HUES6 (cell line): ENCODE results near the gene TPRN.

Experiments used
- H3K27ac ChIP-seq: 2 replicates; pipeline ENCODE4 v1.7.0; 2013; ENCODE audit warnings: low read depth, mild to moderate bottlenecking, low read length, inconsistent platforms
- H3K27me3 ChIP-seq: 2 replicates; pipeline ENCODE4 v1.6.1; 2013; ENCODE audit warnings: low read length; ENCODE audit not compliant: control insufficient read depth, insufficient read depth
- H3K36me3 ChIP-seq: 2 replicates; pipeline ENCODE4 v1.6.1; 2013; ENCODE audit warnings: low read length; ENCODE audit not compliant: control insufficient read depth, insufficient read depth
- H3K4me1 ChIP-seq: 2 replicates; pipeline ENCODE4 v1.6.1; 2013; ENCODE audit warnings: low read length; ENCODE audit not compliant: control insufficient read depth, insufficient read depth
- H3K4me3 ChIP-seq: 2 replicates; pipeline ENCODE4 v1.5.1; 2013; ENCODE audit warnings: low read depth, low read length
- H3K9ac ChIP-seq: one replicate; pipeline ENCODE4 v1.6.1; 2013; ENCODE audit warnings: mild to moderate bottlenecking, low read length
- H3K9me3 ChIP-seq: 2 replicates; pipeline ENCODE4 v1.6.1; 2013; ENCODE audit warnings: low read depth, low read length; ENCODE audit not compliant: control insufficient read depth, insufficient read depth

Gene TPRN

GRCh38 chr9:137234055-137234697 is 33.6 kb upstream of the TPRN start:
- Histone ChIP-seq H3K9ac (no peak overlapping the region), H3K4me3 (no peak overlapping the region), H3K27ac (no peak overlapping the region), H3K27me3 (no peaks in the 10 kb centered on the region), H3K4me1 (peaks cover 30% of the 10 kb centered on the region), H3K9me3 (no peaks in the 10 kb centered on the region), H3K36me3 (no peaks in the 10 kb centered on the region)

GRCh38 chr9:137233143-137233980 is 32.8 kb upstream of the TPRN start:
- H3K9me3 ChIP-seq, result no peaks in the 10 kb centered on the region
- H3K4me1 ChIP-seq, result peaks cover 27% of the 10 kb centered on the region
- H3K27me3 ChIP-seq, result no peaks in the 10 kb centered on the region
- H3K9ac ChIP-seq, result no peak overlapping the region
- no peak overlapping the region for H3K4me3 ChIP-seq
- H3K27ac ChIP-seq, result no peak overlapping the region
- H3K36me3 ChIP-seq, result no peaks in the 10 kb centered on the region

DNA sequence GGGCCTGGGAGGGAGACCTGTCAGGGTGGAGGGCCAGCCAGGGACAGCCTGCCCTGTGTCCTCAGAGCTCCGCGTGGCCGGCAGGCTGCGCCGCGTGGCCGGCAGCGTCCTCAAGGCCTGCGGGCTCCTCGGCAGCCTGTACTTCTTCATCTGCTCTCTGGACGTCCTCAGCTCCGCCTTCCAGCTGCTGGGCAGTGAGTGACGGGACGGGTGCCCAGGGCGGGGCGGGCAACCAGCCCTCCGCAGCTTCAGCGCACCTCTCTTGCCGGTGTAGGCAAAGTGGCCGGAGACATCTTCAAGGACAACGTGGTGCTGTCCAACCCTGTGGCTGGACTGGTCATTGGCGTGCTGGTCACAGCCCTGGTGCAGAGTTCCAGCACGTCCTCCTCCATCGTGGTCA is 32.0 kb upstream of the TPRN start:
- Histone ChIP-seq H3K27me3 (no peaks in the 10 kb centered on the region), H3K4me1 (peaks cover 21% of the 10 kb centered on the region), H3K27ac (no peak overlapping the region), H3K36me3 (no peaks in the 10 kb centered on the region), H3K9ac (no peak overlapping the region), H3K9me3 (no peaks in the 10 kb centered on the region), H3K4me3 (no peak overlapping the region)

DNA sequence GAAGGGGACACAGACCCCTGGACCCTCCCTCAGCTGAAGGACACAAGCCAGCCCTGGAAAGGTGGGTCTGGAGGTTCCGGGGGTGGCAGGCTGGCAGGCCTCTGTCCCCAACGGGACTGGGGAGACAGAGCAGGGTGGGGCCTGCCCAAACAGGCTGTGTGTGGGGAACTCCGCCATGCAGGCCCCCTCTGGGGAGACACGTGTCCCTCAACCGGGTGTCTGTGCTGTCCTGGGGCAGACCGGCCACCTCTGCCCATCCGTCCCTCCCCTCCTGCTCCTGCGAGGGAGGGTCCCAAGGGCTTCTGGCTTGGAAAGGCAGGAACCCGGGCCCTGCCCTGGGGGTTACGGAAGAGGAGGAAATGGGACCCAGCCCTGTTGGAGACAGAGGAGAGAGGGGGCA is 31.6 kb upstream of the TPRN start:
- H3K27ac ChIP-seq, result no peak overlapping the region
- peaks cover 21% of the 10 kb centered on the region for H3K4me1 ChIP-seq
- H3K9ac ChIP-seq, result no peak overlapping the region
- H3K27me3 ChIP-seq, result no peaks in the 10 kb centered on the region
- no peaks in the 10 kb centered on the region for H3K36me3 ChIP-seq
- H3K4me3 ChIP-seq, result no peak overlapping the region
- H3K9me3 ChIP-seq, result no peaks in the 10 kb centered on the region

- H3K9ac ChIP-seq, result no peak overlapping the region
- no peak overlapping the region for H3K4me3 ChIP-seq
- H3K36me3 ChIP-seq, result no peaks in the 10 kb centered on the region
- H3K27me3 ChIP-seq, result no peaks in the 10 kb centered on the region
- peaks cover 17% of the 10 kb centered on the region for H3K4me1 ChIP-seq
- H3K9me3 ChIP-seq, result no peaks in the 10 kb centered on the region
- no peak overlapping the region for H3K27ac ChIP-seq
Observed at GRCh38 chr9:137231372-137232039, 31.0 kb upstream of the TPRN start.

DNA sequence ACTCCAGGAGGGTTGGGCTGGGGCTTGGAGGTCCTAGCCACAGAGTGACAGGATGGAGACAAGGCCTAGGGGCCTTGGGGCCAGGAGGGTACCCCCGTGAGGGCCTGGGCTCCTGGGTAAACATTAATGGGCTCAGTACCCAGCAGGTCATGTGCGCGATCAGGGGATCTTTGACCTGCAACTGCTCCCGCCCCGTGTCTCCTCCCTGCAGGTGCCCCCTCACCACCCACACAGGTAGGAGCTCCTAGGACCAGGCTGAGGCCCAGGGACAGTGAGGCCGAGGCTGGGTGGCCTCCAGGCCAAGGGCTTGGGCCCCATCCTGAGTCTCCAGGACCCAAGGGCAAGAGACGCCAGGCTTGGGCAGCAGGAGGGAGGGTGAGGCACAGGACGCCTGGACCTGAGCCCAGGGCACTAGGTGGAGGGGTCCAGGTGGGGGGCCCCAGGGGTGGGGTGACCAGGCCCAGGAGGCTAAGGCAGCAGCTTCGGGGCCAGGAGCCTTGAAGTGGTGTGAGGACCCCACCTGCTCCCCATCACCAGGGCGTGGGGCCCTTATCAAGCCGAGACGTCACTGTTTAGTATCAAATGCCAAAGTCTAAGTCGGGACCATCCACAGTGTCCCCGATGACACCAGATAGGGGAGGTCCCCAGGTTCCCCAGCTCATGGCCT is 30.3 kb upstream of the TPRN start, which contains the start of gene SLC34A3:
SLC34A3 (plus strand) TSS at position 197 of the 667 bp plus-strand sequence. CDS start 802 bp downstream, outside the sequence.
- Histone ChIP-seq H3K36me3 (no peaks in the 10 kb centered on the region), H3K9me3 (no peaks in the 10 kb centered on the region), H3K27ac (no peak within 1 kb of the TSS), H3K9ac (no peak within 1 kb of the TSS), H3K27me3 (no peaks in the 10 kb centered on the region), H3K4me3 (no peak within 1 kb of the TSS), H3K4me1 (peaks cover 11% of the 10 kb centered on the region)

DNA sequence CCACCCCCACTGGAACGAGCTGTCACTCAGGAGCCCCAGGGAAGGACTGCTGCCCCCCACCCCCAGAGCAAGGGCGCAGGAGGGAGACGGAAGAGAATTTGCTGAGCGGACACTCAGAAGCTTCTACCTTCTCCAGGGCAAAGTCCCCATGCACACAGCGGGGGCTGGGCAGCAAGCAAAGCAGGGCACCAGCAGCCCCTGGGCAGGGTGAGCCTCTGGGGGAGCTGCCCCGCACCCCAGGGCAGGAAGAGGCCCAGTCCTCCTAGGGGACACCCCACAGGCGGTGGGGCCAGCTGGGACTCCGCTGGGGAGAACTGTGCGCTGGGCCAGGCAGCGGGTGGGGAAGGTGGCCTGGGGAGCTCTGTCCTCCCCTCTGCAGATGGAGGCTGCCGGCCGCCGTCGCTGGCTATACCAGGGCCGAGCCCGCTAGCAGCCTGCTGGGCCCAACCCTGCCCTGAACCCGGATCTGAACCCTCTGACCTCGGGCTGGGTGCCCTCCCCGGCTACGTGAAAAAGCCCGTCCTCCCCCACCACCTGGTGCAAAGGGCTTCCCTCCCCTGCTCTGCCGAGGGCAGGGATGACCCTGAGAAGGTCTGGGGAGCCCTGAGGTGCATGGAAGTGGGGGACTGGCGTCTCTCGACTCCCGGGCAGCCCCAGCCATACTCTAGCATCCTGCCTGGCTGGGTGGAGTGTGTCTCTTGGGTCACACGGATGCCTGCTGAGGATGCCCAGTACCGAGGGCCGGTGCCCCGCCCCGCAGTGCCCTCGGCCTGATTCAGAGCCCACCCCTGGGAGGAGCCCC is 29.6 kb upstream of the TPRN start:
- H3K27me3 ChIP-seq, result no peaks in the 10 kb centered on the region
- no peaks in the 10 kb centered on the region for H3K9me3 ChIP-seq
- H3K36me3 ChIP-seq, result no peaks in the 10 kb centered on the region
- H3K4me3 ChIP-seq, result no peak overlapping the region
- H3K27ac ChIP-seq, result no peak overlapping the region
- no peak overlapping the region for H3K9ac ChIP-seq
- peaks cover 10% of the 10 kb centered on the region for H3K4me1 ChIP-seq

GRCh38 chr9:137228968-137229896 is 28.7 kb upstream of the TPRN start:
- no peak overlapping the region for H3K4me3 ChIP-seq
- no peaks in the 10 kb centered on the region for H3K27me3 ChIP-seq
- H3K36me3 ChIP-seq, result no peaks in the 10 kb centered on the region
- H3K9me3 ChIP-seq, result no peaks in the 10 kb centered on the region
- no peak overlapping the region for H3K9ac ChIP-seq
- no peak overlapping the region for H3K27ac ChIP-seq
- peaks cover 10% of the 10 kb centered on the region for H3K4me1 ChIP-seq

DNA sequence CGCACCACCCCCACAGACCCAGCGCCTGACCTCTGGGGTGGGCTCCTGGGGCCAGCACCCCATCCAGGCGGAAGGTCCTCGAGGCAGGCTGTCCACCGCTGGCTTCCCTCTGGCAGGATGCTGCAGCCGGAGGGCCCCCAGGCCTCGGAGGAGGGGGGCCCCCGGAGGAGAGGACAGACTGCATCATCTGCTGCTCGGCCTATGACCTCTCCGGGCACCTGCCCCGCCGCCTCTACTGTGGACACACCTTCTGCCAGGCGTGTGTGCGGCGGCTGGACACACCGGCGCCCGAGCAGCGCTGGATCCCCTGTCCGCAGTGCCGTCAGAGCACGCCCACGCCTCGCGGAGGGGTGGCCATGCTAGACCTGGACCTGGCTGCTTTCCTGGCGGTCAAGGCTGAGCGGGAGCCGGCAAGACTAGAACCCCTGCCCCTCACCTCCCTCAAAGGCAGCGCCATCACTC is 28.0 kb upstream of the TPRN start:
- Histone ChIP-seq H3K4me3 (no peak overlapping the region), H3K27ac (no peak overlapping the region), H3K9ac (no peak overlapping the region), H3K36me3 (no peaks in the 10 kb centered on the region), H3K27me3 (no peaks in the 10 kb centered on the region), H3K9me3 (no peaks in the 10 kb centered on the region), H3K4me1 (peaks cover 10% of the 10 kb centered on the region)
